Measurements from ENCODE around the gene SCAPER.

SCAPER gene

GRCh38 chr15:76345880-76346668 lies 559.1 kb downstream of the SCAPER start:
- no peak for DNase-seq

DNA sequence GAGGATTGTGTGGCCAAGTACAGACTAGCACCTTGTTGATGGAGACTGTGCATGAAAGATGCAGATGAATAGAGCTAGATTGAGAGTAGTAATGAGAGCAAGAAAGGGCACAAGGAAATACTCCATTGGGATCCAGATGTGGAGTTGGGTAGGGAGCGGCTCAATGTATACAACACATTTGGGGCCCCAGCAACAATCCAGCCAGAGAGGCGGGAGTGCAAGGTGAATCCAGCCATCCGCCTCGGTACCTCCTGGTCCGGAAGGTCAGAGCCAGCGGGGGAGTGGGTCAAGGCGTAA lies 559.6 kb downstream of the SCAPER start:
- DNase-seq, result no peak

- no peak for DNase-seq
Observed at GRCh38 chr15:76344893-76345582, 560.1 kb downstream of the SCAPER start.

GRCh38 chr15:76343313-76343996 lies 561.7 kb downstream of the SCAPER start:
- no peak for DNase-seq

GRCh38 chr15:76342382-76343201 lies 562.5 kb downstream of the SCAPER start:
- DNase-seq, result no peak

- DNase-seq, result no peak
Observed at GRCh38 chr15:76342058-76342381, 563.1 kb downstream of the SCAPER start.

DNA sequence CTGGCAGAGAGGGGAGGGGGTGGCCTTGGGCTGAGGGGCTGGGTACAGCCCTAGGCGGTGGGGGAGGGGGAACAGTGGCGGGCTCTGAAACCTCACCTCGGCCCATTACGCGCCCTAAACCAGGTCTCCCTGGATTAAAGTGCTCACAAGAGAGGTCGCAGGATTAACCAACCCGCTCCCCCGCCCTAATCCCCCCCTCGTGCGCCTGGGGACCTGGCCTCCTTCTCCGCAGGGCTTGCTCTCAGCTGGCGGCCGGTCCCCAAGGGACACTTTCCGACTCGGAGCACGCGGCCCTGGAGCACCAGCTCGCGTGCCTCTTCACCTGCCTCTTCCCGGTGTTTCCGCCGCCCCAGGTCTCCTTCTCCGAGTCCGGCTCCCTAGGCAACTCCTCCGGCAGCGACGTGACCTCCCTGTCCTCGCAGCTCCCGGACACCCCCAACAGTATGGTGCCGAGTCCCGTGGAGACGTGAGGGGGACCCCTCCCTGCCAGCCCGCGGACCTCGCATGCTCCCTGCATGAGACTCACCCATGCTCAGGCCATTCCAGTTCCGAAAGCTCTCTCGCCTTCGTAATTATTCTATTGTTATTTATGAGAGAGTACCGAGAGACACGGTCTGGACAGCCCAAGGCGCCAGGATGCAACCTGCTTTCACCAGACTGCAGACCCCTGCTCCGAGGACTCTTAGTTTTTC lies 563.6 kb downstream of the SCAPER start:
- DNase-seq, result no peak

DNA sequence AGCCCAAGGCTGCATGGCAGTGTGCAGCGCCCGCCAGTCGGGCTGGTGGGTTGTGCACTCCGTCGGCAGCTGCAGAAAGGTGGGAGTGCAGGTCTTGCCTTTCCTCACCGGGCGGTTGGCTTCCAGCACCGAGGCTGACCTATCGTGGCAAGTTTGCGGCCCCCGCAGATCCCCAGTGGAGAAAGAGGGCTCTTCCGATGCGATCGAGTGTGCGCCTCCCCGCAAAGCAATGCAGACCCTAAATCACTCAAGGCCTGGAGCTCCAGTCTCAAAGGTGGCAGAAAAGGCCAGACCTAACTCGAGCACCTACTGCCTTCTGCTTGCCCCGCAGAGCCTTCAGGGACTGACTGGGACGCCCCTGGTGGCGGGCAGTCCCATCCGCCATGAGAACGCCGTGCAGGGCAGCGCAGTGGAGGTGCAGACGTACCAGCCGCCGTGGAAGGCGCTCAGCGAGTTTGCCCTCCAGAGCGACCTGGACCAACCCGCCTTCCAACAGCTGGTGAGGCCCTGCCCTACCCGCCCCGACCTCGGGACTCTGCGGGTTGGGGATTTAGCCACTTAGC lies 564.3 kb downstream of the SCAPER start:
- no peak for DNase-seq

DNA sequence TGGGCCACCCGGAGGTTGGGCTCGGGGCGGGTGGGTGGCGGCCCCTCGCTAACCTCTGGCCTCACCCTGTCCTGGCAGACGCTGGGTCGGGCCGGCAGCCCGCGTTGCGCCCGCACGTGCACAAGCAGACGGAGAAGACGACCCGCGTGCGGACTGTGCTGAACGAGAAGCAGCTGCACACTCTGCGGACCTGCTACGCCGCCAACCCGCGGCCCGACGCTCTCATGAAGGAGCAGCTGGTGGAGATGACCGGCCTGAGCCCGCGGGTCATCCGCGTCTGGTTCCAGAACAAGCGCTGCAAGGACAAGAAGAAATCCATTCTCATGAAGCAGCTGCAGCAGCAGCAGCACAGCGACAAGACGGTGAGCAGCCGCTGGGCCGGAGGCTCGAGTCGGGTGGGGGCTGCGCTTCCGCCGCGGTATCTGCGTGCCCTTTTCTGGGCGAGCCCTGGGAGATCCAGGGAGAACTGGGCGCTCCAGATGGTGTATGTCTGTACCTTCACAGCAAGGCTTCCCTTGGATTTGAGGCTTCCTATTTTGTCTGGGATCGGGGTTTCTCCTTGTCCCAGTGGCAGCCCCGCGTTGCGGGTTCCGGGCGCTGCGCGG lies 564.8 kb downstream of the SCAPER start:
- DNase-seq, result no peak

GRCh38 chr15:76339305-76340197 lies 565.6 kb downstream of the SCAPER start:
- no peak for DNase-seq

- DNase-seq, result no peak
Observed at GRCh38 chr15:76338486-76339304, 566.4 kb downstream of the SCAPER start.

- peak; percentile 27 for DNase-seq
Observed at GRCh38 chr15:76337696-76338485, 567.2 kb downstream of the SCAPER start.

GRCh38 chr15:76337059-76337695 lies 568.0 kb downstream of the SCAPER start:
- peak; percentile 27 for DNase-seq

DNA sequence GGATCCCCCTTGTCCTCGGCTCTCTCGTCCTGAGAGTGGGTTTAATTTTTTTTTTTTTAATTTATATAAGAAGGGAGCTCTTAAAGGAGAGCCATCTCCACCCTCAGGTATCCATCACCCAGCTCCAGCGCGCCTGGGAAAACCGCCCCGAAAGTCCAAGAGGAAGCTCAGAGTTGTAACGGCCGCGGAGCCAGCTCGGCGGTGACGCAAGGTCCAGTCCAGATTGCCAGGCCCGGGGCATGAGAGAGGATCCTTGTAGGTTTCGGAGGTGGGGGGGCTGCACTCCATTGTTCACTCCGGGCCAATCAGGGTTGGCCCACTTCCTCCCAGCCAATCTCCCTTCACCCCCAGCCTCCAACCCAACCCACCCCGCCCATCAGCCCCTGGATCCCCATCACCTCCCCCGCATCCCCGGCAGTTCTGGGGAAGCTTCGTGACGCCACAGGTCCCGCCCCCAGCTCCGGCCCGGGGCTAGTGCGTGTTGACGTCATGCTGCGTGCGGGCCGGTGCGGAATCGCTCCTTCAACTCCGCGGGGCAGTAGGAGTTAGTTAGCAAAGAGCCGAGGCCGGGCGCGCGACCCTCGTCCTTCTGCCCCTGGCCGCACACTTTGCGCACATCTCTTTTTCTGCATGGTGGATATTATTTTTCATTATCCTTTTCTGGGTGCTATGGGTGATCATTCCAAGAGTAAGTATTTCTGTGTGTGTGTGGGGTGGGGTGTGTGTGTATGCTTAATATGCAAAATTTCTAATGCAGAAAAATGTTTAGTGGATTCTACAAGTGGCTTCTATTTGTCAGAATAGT lies 568.7 kb downstream of the SCAPER start, which contains the start of gene ISL2:
ISL2 (plus strand) TSS at position 520 of the 805 bp plus-strand sequence; CDS start at position 631, 111 bp downstream.
- peak; percentile 85 for DNase-seq

- DNase-seq, result peak; percentile 73
Observed at GRCh38 chr15:76335307-76336253, 569.6 kb downstream of the SCAPER start.
